Amygdala (tissue), 56 donors: ENCODE results near the gene MECR.
A peak's percentile ranks its signal among the peaks of the same experiment; 100 is the strongest.

Source experiments
- DNase-seq, 56 donors: peaks; one replicate each; lab custom pipeline; 2025; lab: John Stamatoyannopoulos, UW

MECR gene

DNA sequence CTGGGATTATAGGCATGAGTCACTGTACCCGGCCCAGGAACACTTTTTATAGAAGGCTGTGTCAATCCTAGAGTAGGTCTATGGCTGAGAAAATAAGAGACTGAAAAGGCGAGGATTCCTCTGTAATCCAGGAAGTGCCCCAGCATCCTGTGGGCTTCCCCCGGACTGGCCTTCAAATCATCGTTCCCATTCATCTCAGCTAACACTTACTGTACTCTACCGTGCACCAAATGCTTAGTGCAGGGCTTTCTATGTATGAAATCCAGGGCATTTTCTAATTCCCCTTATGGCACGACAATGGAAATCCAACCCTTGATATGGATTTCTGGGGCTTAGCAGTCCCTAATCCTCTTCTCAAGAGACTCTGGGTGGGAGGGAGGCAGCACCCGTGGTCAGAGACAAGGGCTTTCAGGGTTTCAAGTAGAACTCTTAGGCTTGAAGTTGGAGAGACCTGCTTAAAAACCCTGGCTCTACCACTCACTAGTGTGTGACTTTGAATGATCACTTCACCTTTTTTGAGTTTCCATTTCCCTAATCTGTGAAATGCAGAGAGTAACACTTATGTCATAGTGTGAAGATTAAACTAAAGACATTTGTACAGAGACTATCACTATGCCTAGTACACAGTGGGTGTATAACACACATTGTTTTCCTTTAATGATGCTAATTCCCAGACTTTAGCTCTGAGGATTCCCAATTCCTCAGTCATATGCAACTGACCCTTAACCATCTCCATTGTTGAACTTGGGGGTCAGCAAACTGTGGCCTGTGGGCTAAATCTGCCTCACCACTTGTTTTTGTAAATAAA, 20.3 kb downstream of the MECR start:
- DNase-seq: no peak

DNA sequence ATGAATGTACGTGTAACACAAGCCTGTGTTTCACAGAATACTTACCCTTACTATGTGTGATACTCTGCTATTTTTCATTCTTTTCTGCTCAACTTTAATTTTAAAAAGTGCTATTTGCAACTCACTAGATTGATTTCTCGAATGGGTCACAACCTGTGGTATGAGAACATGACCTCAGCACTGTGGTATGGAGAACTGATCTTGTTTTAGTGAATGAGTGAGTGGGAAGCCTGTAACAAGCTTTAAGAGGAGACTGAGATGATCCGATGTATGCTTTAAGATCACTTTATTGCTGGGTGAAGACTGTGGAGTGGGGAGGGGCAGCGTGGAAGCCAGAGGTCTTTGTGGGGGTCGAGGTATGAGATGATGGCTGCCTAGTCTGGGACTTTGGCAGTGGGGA, 21.6 kb downstream of the MECR start:
- no peak for DNase-seq

DNA sequence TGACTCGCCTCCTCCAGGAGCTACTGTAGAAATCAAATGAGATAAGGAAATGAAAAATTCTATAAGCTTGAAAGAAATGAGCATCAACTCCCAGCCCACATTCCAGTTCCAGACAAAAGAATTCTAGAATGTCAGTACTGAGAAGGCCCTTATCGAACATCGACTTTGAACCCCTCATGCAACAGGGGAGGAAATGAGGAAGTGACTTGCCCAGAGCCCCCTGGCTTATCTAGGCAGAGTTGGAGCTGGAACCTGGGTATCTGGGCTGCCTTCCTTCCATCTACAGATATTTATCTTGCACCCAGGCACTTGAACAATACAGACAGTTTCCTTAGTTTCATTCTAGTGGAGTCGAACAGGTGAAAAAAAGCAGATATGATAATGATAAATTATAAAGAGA, 22.3 kb downstream of the MECR start:
- DNase-seq: no peak

DNA sequence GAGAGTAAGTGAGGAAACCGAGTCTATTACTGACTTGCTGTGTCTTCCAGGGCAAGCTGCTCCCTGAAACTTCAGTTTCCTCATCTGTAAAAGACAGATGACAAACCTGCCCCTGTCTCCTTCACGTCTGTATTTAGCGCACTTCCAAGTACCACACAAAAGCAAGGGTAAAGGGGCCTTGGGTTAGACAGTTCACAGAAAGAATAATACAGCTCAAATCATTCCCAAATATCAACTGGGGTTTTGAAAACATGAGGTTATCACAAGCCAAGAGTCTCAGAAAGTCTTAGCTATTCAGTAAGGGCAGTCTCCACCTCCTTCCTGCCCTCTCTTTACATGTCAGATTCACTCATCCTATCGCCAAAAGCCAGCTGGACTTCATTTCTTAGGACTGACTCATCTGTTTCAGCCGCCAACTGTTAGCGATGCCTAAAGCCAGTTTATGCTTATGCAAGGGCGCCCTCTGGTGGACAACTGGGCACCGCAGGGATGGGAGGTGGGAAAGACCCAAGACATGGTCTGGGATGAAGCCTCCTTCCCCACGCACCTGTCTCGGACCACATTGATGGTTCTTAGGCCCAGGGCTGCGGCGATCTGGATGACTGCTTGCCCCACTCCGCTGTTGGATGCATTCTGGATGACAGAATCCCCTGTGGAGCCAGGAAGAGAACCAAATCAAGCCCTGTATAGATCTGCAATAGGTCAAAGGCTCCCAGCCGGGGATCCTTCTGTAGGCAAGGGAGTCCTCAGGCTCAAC, 28.0 kb downstream of the MECR start:
- peak; percentile 21 to 96 (median 78) for DNase-seq

DNA sequence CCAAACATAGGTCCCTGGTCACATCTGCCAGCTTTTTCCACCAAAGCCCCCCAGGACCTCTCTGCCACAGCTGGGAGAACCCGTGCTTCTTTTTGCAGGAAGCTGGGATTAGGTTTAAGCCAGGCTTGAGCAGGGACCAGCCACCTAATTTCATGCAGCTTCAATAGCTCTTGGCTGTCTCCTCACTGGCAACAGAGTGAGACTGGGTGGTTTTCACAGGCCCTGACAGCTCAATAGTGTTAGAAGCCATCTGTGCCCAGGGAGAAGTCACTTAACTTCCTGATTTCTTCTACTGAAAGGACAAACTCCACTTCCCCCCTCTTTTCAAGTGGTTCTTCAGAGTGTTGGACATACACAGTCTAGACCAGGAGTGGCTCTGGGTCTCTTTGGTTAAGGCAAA, 28.7 kb downstream of the MECR start:
- no peak for DNase-seq

DNA sequence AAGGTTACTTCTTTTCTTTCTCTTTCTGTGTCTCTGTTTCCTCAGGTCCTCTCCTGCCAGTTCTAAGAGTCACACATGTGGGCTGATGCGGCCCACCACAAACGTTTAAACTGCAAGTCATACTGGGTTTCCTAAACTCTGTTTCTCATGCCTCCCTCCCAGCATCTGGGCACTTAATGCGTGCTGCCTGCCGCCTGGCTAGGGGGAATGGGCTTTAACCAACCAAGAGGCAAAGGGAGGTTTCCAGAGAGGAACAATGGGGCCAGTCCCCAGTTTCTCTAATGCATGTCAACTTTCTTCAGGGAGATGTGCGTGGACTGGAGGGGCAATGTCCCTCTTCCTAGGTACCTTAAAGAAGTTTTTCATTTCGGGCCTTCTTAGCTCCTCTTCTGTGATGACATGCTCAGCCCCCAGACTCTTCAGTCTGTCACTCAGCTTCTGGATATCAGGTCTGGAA, 29.1 kb downstream of the MECR start:
- no peak for DNase-seq

DNA sequence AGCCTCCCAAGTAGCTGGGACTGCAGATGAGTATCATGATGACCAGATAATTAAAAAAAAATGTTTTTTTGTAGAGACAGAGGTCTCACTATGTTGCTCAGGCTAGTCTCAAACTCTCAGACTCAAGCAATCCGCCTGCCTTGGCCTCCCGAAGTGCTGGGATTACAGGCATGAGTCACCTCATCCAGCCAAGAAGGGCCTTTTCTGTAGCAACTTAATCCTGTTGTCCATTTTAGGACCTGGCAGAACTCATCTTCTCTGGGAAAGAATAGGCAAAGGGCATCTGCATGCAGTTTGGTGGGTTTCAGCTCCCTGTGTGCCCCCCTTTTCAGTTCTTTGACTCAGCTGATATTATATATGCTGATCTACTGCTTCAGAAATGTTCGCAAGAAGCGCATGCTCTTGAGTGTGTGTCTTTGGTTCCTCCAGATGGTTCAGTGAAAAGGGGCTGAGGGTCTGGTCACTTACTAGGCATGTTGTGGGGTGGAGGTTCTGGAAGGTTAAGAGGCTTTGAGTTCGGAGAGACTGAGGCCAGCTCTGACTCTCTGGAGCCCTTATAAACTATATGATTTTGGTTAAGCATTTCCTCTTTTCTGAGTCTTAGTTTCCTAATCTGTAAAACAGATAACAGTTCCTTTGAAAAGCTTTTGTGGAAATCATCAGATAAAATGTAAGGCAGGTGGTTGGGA, 29.7 kb downstream of the MECR start:
- DNase-seq: no peak

DNA sequence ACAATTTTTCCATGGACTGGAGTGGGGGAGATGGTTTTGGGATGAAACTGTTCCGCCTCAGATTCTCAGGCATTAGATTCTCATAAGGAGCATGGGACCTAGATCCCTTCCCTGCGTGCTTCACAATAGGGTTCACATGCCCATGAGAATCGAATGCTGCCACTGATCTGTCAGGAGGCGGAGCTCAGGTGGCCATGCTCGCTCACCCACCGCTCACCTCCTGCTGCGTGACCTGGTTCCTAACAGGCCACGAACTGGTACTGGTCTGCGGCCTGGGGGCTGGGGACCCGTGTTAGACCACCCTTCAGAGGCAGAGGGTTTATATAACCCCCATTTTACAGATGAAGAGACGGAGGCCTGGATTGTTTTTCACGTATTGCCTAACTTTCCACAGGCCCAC, 32.7 kb downstream of the MECR start:
- no peak for DNase-seq

DNA sequence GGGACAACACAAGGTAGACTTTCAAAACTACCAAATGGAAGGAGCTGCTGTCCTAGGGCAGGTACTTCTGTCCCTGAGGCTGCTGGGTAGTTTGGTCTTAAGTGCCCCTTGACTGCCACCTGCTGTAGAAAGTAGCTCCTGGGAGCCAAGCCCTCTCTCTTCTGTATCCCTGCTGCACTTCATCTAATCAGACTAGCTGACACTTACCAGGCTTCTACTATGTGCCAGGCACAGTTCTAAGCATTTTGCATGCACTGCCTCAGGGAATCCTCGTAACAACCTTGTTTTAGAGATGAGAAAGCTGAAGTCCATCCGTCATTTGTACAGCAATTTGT, 33.2 kb downstream of the MECR start:
- no peak for DNase-seq

DNA sequence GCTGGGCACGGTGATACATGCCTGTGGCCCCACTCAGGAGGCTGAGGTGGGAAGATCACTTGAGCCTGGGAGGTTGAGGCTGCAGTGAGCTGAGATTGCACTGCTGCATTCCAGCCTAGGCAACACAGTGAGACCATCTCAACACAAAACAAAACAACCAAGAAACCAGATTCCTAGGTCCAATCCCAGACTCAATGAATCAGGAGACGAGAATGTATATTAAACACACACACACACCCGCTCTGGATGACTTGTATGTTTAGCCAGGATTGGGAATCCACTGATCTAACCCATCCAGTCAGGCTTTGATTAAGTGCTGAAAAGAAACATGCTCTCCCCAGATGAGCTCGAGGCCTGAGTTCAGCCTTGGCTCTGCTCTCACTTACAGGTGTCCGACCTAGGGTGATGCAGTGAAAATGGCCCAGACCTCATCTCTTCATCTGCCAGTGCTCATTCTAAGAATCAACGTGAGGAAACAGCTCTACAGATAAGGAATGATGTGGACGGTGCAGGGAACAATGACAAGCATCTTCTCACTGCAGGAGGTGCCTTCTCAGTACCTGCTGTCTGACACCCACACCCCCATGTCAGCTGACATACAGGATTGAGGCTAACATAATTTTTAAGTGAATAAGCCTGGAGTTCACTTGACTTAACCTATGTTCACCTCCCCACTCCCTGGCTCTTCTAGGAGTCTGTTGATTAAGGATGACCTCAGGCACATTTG, 33.7 kb downstream of the MECR start:
- no peak for DNase-seq

DNA sequence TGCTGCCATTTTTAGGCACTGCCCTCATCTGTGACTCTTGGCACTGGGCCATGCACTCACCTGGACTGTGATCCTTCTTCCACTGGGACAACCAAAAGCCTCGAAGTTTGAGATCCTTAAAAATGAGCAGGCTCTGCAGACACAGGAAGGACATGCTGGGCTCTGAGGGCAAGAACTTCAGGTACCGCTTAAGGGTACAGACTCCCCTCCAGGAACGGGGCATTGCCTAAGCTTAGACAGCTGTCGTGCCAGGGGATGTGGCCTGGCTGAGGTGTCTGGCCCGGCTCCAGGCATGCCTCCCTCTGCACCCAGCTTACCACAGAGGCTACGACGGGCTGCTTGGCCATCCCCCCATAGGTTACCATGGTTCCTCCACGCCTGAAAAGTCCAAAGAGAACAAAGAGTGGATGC, 34.8 kb downstream of the MECR start:
- no peak for DNase-seq

DNA sequence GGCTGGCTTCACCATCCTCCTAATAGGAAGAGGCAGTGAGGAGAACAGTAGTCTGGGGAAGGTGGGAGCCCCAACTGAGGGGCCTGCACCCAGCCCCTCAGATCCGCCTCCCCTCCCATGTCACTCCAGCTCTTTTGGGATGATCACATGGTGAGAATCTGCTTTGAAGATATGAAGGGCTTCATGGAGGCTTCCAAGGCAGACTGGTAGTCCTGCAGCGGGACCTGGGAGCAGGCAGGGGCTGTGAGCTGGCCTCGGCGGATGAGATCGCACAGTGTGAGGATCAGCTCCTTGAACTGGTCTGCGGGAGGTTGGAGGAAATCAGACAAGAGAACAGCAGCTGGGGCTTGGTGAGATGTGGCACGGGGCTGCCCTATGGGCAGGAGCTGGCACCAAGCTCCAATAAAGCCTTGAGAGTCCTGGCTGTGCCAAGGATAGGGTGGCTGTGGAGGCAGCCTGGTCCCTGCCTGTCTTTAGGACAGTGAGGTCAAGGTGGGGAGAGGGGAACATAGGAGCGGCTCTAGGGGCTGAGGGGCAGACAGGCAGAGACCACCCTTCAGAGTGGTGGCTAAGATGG, 36.8 kb downstream of the MECR start:
- DNase-seq: no peak

DNA sequence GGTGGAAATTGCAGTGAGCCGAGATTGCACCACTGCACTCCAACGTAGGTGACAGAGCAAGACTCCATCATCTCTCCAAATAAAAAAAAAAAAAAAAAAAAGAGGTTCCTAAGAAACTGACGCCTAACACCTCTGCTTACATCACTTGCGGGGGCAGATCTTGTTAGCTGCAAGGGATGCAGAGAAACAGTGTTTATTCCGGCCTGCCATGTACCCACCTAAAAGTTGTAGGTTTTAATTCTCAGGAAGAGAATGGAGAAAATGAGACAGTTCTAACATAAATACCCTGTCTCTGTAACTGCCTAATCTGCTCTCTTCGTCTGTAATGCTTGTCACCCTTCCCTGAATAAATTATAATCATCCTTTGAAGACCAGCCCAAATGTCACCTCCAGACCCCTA, 40.0 kb downstream of the MECR start:
- DNase-seq: no peak

DNA sequence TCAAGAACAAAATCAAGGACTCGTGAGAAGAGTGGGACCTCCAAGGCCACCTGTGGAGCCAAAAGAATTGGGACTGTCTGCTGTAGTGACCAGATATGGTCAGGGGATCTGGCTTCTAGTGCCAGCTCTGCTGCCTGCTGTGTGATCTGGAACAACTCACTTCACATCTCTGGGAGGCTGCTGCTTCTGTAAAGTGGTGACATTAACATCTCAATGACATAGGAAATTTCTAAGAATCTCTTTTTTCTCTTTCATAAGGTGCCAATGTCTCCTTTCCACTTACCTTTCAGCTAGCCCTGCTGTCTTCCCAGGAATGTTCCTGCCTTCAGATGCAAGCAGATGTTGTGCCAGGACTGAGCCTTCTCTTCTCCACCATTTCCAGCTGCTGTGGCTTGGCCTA, 44.0 kb downstream of the MECR start:
- DNase-seq: no peak

DNA sequence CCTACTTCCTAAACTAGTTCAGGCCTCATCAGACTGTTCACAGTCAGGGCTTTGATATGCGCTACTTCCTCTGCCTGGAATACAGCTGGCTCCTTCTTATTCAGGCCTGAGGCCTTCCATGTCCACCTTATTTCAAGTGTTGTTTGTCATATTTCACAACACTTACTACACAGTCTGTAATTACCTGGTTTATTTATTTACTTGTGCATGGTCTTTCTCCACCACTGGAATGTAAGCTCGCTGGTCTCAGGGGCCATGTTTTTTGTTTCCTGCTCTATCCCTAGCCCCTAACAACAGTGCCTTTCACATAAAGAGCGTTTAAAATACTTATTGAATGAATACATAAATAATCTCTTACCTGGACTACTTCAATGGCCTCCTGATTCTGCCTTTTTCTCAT, 44.5 kb downstream of the MECR start:
- DNase-seq: no peak

DNA sequence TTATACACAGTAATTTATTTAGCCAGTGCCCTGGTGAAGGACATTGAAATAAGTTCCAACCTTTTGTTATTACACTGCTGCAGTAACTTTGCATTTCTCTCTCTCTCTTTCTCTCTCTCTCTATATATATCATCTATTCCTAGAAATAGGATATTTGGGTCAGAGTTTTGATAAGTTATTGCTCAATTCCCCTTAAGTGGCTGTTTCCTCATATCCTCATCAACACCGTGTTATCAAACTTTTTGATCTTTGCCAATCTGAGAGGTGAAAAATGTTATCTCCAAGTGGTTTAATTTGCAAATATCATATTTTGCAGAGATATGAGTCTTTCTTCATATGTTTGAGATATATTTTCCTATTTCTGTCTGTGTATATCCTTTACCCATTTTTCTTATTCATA, 47.4 kb downstream of the MECR start:
- no peak for DNase-seq

DNA sequence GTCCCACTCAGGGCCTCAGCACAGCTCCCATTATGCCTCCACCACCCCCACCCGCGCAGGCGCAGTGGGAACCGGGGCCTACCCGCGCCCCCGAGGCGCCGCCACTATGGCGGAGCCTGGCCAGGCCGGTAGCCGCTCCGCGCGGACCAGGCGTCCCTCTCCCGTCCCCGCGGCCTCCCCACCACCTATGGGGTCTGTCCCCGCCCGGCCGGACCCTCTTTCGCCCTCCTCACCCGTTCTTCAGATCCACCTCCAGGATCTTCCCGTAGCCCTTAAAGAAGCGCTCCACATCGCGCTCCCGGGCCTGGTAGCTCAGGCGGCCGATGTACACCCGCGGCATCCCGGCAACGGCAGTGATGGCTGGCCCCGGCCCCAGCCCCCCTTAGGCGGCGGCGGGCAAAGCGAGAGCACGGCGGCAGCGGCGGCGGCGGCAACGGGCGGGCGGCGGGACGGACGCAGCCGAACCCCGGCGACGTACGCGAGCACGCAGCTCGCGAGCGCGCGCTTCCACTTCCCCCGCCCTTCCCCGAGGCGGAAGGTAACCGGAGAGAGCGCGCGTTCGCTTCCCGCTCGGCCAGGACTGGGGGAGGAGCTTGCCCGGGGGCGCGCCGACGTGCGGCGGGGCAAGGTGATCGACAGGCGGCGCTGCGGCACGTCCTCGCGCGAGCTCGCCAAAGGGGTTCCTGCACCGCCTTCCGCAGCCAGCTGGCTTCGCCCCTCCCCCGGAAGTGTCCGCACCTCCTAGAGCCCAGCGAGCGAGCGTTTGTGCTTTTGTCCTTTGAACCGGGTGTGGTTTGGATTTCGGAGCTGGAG, 49.1 kb downstream of the MECR start, which contains the start of gene SRSF4:
Gene SRSF4 (minus strand): TSS at position 488 of the 813 bp plus-strand sequence. CDS start 148 bp downstream, at position 340.
- DNase-seq: peak; percentile 53 to 99 (median 96)

DNA sequence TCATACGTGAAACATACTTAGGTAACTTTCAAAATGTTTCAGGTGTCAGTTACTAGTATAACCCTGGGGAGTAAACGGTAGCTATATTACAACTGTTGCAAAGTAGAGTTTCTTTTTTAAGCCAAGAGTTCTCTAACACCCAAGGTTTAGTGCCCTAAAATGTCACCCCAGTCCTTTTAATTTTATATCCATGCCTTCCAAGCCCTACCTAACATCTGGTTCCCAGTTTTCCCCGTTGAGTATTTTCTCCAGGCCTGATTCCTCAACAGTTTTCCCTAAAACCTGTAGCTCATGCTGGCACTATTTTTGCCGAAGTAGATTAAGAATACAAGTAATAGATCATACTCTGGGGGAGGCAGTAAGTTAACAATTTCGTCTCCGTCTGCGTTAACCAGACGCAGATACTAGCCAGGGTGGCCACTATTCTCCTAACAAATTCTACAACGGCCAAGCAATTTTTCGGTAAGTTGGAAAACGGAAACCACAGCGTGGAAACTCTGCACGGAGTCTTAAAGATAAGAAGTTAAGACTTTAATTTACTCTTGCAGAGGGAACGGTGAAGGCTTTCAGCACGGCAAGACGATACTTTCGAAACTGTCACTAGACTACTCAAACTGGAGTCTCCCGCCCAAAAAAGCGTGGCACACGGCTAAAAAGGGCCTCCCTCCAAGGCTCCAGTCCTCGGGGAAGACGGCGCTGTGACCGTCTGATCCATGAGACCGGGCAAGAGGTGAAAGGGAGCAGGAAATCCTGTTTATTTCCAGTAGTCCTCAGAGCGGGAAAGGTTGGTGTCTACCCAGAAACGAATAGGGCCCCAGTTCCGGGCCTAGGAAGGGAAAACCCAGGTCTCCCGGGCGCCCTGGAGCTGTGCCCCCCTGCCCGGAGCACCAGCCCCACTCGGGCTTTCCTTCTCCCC, 50.0 kb downstream of the MECR start:
- peak in 2 of 56 donors; percentile 44 to 53 for DNase-seq
